Measurements from ENCODE around the gene RABL6.
A peak's percentile ranks its signal among the peaks of the same experiment; 100 is the strongest.
"Not testable (repeated sequence)": the region's sequence is repeated elsewhere in the genome, so short reads cannot be mapped to it uniquely, and the experiment has no call there.

Gene RABL6

GRCh38 chr9:136779808-136780207 lies 27.9 kb upstream of the RABL6 start:
- DNase-seq (ENCODE audit: extremely low read depth, low read depth) = no peak
- TF ChIP-seq CTCF (IDR thresholded peaks at IDR 0.05; ENCODE audit: low read depth, low read length) = no peak

- TF ChIP-seq CTCF (IDR thresholded peaks at IDR 0.05; ENCODE audit: low read depth, low read length) = no peak
These were observed 25.3 kb upstream of the RABL6 start for GRCh38 chr9:136782452-136782851.

GRCh38 chr9:136784249-136784996 lies 23.3 kb upstream of the RABL6 start:
- TF ChIP-seq CTCF (IDR thresholded peaks at IDR 0.05; ENCODE audit: low read depth, low read length) = peak; percentile 15; the same call in 1 of the 2 replicates
- DNase-seq (ENCODE audit: extremely low read depth, low read depth) = no peak

More at GRCh38 chr9:136782452-136782851, 25.3 kb upstream of the RABL6 start:
- DNase-seq (ENCODE audit: extremely low read depth, low read depth) = no peak

- DNase-seq (ENCODE audit: extremely low read depth, low read depth) = no peak
- no peak for TF ChIP-seq CTCF (IDR thresholded peaks at IDR 0.05; ENCODE audit: low read depth, low read length)
These were observed 22.8 kb upstream of the RABL6 start for GRCh38 chr9:136784997-136785361.

GRCh38 chr9:136785565-136786355 lies 22.0 kb upstream of the RABL6 start:
- DNase-seq (ENCODE audit: extremely low read depth, low read depth) = not testable (repeated sequence)

GRCh38 chr9:136786451-136786850 lies 21.3 kb upstream of the RABL6 start:
- DNase-seq (ENCODE audit: extremely low read depth, low read depth) = no peak
- TF ChIP-seq CTCF (IDR thresholded peaks at IDR 0.05; ENCODE audit: low read depth, low read length) = no peak

GRCh38 chr9:136786983-136787382 lies 20.8 kb upstream of the RABL6 start:
- DNase-seq (ENCODE audit: extremely low read depth, low read depth) = not testable (repeated sequence)

- TF ChIP-seq CTCF (IDR thresholded peaks at IDR 0.05; ENCODE audit: low read depth, low read length) = peak; percentile 70
- no peak for DNase-seq (ENCODE audit: extremely low read depth, low read depth)
These were observed 19.9 kb upstream of the RABL6 start for GRCh38 chr9:136787690-136788400.

- DNase-seq (ENCODE audit: extremely low read depth, low read depth) = not testable (repeated sequence)
These were observed 18.9 kb upstream of the RABL6 start for GRCh38 chr9:136788644-136789522.

All from AG09319 (cell line).